Natural killer cell (primary cell): ENCODE measurements around the gene TTC27. TPM values are rescaled to one million over a fixed set of nuclear protein-coding genes. Genes with fewer than 3 reads are reported as not detected.

Experiments used
- ATAC-seq, 3 donors: fragments of 150-1000 bp in 2 of 3; fragments of 200-7000 bp in 1 of 3; cut with Tn5 transposase; 1 replicate in 1 of 3; 2 replicates in 2 of 3; pipeline ENCODE4 v1.10.0; 2021; ENCODE audit warnings: mild to moderate bottlenecking in 2 of 3, moderate library complexity in 2 of 3
- DNase-seq, 2 donors: peaks; one replicate each; pipeline versions ENCODE4 v3.0.0 to v3.0.0-alpha.2; 2013 to 2021; ENCODE audit warnings: mixed read lengths in 1 of 2
- H3K27ac ChIP-seq: one replicate; pipeline ENCODE4 v1.5.1; 2013; ENCODE audit warnings: mild to moderate bottlenecking, low read length
- H3K27me3 ChIP-seq: one replicate; pipeline ENCODE4 v1.6.1; 2013; ENCODE audit warnings: low read length; ENCODE audit not compliant: control insufficient read depth, insufficient read depth
- H3K36me3 ChIP-seq: one replicate; pipeline ENCODE4 v1.6.1; 2013; ENCODE audit warnings: low read length; ENCODE audit not compliant: control insufficient read depth, insufficient read depth
- H3K4me1 ChIP-seq: one replicate; pipeline ENCODE4 v1.6.1; 2013; ENCODE audit warnings: low read length; ENCODE audit not compliant: control insufficient read depth, insufficient read depth
- H3K4me3 ChIP-seq: one replicate; pipeline ENCODE4 v1.5.1; 2013; ENCODE audit warnings: low read length
- H3K9me3 ChIP-seq: one replicate; pipeline ENCODE4 v1.6.1; 2013; ENCODE audit warnings: low read length; ENCODE audit not compliant: control insufficient read depth, insufficient read depth
- H3K27ac Mint-ChIP-seq, 2 donors: one replicate each; pipeline ENCODE4 v1.8.0; 2022; ENCODE audit warnings: mild to moderate bottlenecking in 2 of 2, mixed read lengths in 2 of 2, moderate library complexity in 1 of 2
- H3K27me3 Mint-ChIP-seq, 2 donors: one replicate each; pipeline ENCODE4 v1.8.0; 2022; ENCODE audit warnings: low read depth in 2 of 2, mixed read lengths in 2 of 2
- H3K36me3 Mint-ChIP-seq: one replicate; pipeline ENCODE4 v1.8.0; 2022; ENCODE audit warnings: mixed read lengths
- H3K4me1 Mint-ChIP-seq, 2 donors: one replicate each; pipeline ENCODE4 v1.8.0; 2022; ENCODE audit warnings: mixed read lengths in 2 of 2
- H3K4me3 Mint-ChIP-seq: one replicate; pipeline ENCODE4 v1.8.0; 2022; ENCODE audit warnings: mild to moderate bottlenecking, moderate library complexity, mixed read lengths
- H3K9me3 Mint-ChIP-seq, 2 donors: one replicate each; pipeline ENCODE4 v1.8.0; 2022; ENCODE audit warnings: mixed read lengths in 2 of 2
- CTCF ChIP-seq: fragments of 200-600 bp; IDR thresholded peaks from one replicate; pipeline ENCODE4 v1.8.0; 2022; ENCODE audit warnings: antibody characterized with exemption
- WGBS: methylation state at CpG from one replicate; pipeline ENCODE4 v1.1.7; 2013; ENCODE audit warnings: missing lambda C conversion rate; ENCODE audit not compliant: insufficient coverage; 5-methylcytosine and 5-hydroxymethylcytosine counted together
- intact Hi-C: fragments of 100-400 bp; cut with micrococcal nuclease; formaldehyde crosslinking; loops from one replicate; pipeline ENCODE4 v1.14.2; 2022
- total RNA-seq, 4 donors: library from RNA; stranded (reverse); fragments of 120-200 nt in 1 of 4; gene quantifications; one replicate each; pipeline versions ENCODE4 v1.2.3 to v1.2.4, GENCODE V29; 2013 to 2022

TTC27 gene
- total RNA-seq, 3 donors from 2014 or later (not counting 1 experiment from before 2014, with no cell fraction given) = 13.7 to 14.6 (median 14.1) TPM

- no peaks in the 10 kb centered on the region for H3K27me3 ChIP-seq
- peaks cover 0 to 2% of the 10 kb centered on the region in 2 donors for H3K9me3 Mint-ChIP-seq
- no peak for DNase-seq
- no peaks in the 10 kb centered on the region for H3K9me3 ChIP-seq
- H3K27me3 Mint-ChIP-seq = no peaks in the 10 kb centered on the region
- H3K4me1 ChIP-seq = no peaks in the 10 kb centered on the region
- no peak overlapping the region for H3K4me3 ChIP-seq
- peaks cover 6 to 9% of the 10 kb centered on the region in 2 donors for H3K4me1 Mint-ChIP-seq
- ATAC-seq = no peak
- TF ChIP-seq CTCF = no peak
- H3K27ac Mint-ChIP-seq = no peak overlapping the region
- peaks cover 4% of the 10 kb centered on the region for H3K36me3 ChIP-seq
- H3K4me3 Mint-ChIP-seq = no peak overlapping the region
- H3K27ac ChIP-seq = no peak overlapping the region
- H3K36me3 Mint-ChIP-seq = no peaks in the 10 kb centered on the region
- intact Hi-C loops = no loop called here
- WGBS = 100% methylated on average over 2 of the region's 2 CpGs
Observed at GRCh38 chr2:32719430-32719829, 91.6 kb downstream of the TTC27 start.

GRCh38 chr2:32719933-32720716 is 92.3 kb downstream of the TTC27 start:
- Histone ChIP-seq H3K9me3 (no peaks in the 10 kb centered on the region), H3K36me3 (peaks cover 4% of the 10 kb centered on the region), H3K4me3 (no peak overlapping the region), H3K27me3 (no peaks in the 10 kb centered on the region), H3K27ac (no peak overlapping the region), H3K4me1 (no peaks in the 10 kb centered on the region)
- WGBS = no CpG with 5 or more reads among the region's 1 CpG
- DNase-seq = no peak
- Mint-ChIP-seq H3K27ac (no peak overlapping the region), H3K4me1 (peaks cover 4 to 9% of the 10 kb centered on the region in 2 donors), H3K27me3 (no peaks in the 10 kb centered on the region), H3K36me3 (no peaks in the 10 kb centered on the region), H3K4me3 (no peak overlapping the region), H3K9me3 (peaks cover 0 to 2% of the 10 kb centered on the region in 2 donors)
- intact Hi-C loops = no loop called here
- ATAC-seq = no peak
- no peak for TF ChIP-seq CTCF

- no peaks in the 10 kb centered on the region for H3K36me3 Mint-ChIP-seq
- TF ChIP-seq CTCF = no peak
- no peaks in the 10 kb centered on the region for H3K27me3 Mint-ChIP-seq
- H3K4me1 Mint-ChIP-seq = peaks cover 0 to 9% of the 10 kb centered on the region in 2 donors
- H3K4me1 ChIP-seq = no peaks in the 10 kb centered on the region
- H3K4me3 Mint-ChIP-seq = no peak overlapping the region
- H3K27ac Mint-ChIP-seq = no peak overlapping the region
- DNase-seq = no peak
- peaks cover 4% of the 10 kb centered on the region for H3K36me3 ChIP-seq
- H3K9me3 ChIP-seq = no peaks in the 10 kb centered on the region
- no peaks in the 10 kb centered on the region for H3K27me3 ChIP-seq
- 95% methylated on average over 3 of the region's 4 CpGs for WGBS
- no peak for ATAC-seq
- no peak overlapping the region for H3K27ac ChIP-seq
- H3K4me3 ChIP-seq = no peak overlapping the region
- peaks cover 0 to 2% of the 10 kb centered on the region in 2 donors for H3K9me3 Mint-ChIP-seq
- intact Hi-C loops = no loop called here
Observed at GRCh38 chr2:32720771-32721170, 92.9 kb downstream of the TTC27 start.
